Measurements from ENCODE around the gene KCNK13.
"Not testable (repeated sequence)": the region's sequence is repeated elsewhere in the genome, so short reads cannot be mapped to it uniquely, and the experiment has no call there.

The KCNK13 gene

DNA sequence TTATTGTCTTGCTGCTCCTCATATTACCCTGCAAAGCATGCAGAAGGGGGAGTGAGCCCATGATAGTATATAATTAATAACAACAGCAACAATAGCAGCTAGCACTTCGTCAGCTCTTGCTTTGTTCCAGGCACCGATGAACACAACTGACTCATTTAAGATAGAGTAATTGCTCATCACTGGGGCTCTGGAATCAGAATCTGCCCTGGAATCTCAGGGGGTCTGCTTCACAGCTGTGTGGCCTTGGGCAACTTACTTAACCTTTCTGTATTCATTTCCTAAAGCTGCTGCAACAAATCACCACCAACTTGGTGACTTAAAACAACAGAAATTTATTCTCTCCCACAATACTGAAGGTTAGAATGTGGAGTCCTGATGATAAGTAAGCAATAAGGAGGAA, 139.6 kb downstream of the KCNK13 start:
- no peak for DNase-seq

- DNase-seq = no peak
These were observed 142.7 kb downstream of the KCNK13 start for GRCh38 chr14:90204516-90204915.

GRCh38 chr14:90213099-90213748, 151.4 kb downstream of the KCNK13 start:
- no peak for DNase-seq

DNA sequence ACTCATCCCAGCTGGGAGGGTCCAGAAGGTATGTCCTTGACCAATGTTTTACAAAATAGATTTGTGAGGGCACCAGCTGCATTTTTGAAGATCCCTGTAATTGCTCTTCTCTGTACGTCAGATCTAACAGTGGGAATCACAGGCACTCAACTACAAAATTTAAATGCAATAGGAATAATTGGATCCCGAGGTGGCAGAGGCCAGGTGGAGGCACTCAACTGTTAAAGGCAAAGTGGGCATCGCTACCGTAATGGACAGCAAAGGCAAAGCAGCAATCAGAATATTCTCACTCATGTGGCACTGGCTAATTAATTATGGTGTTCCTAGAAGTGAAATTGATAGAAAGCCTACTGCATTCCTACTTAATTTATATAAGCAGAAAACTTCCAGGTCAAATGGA, 166.7 kb downstream of the KCNK13 start:
- no peak for DNase-seq

- not testable (repeated sequence) for DNase-seq
These were observed 168.1 kb downstream of the KCNK13 start for GRCh38 chr14:90229942-90230341.

Data from NCI-H187 treated with DMSO at 0.1 percent for 48 hours (cell line).